ENCODE data around the gene AQP6. TPM values are rescaled to one million over a fixed set of nuclear protein-coding genes. Genes with fewer than 3 reads are reported as not detected.

The AQP6 gene
- polyA plus RNA-seq, 1 of the 3 experiments (the other 2 are of a cell fraction), result 0.10 TPM

DNA sequence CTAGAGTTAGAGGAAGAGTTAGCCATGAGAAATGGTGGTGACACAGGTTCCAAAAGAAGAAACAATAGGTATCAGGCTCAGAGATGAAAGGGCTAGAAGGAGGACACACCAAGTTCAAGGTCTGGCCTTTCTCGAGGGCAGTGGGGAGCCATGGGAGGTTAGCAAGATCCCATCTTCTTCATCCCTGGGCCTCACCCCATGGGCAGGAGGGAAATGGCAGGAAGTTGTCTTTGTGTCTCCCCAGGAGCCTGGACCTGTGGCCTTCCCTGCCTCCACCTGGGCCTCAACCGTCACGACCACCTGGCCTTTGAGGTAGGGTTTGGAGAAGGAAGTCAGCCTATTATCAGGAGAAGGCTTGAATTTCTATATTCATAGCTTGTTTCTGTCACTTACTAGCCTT, 28.0 kb upstream of the AQP6 start:
- Histone ChIP-seq H3K27ac (ENCODE audit: low read depth in 2 of 2, low read length in 1 of 2) (no peak overlapping the region), H4K20me1 (ENCODE audit: insufficient read depth) (no peaks in the 10 kb centered on the region), H3K9me2 (no peaks in the 10 kb centered on the region), H3K9ac (no peak overlapping the region), H3K27me3 (ENCODE audit: insufficient read depth) (no peaks in the 10 kb centered on the region), H3K36me3 (replicated peaks in 1 of 2; ENCODE audit: control insufficient read depth in 1 of 2, insufficient read depth in 2 of 2, low read length in 1 of 2) (no peaks in the 10 kb centered on the region), H2AFZ (ENCODE audit: low read depth) (no peak overlapping the region), H3K79me2 (ENCODE audit: insufficient read depth) (no peaks in the 10 kb centered on the region), H3K9me3 (no peaks in the 10 kb centered on the region), H3F3A (replicated peaks; ENCODE audit: insufficient read depth) (no peaks in the 10 kb centered on the region), H3K4me1 (ENCODE audit: control insufficient read depth in 1 of 2, insufficient read depth in 2 of 2, low read depth in 1 of 2, low read length in 1 of 2) (peaks cover 0 to 8% of the 10 kb centered on the region in 2 experiments; a peak in 1 of 4 replicates), H3K4me2 (no peak overlapping the region; the same call in 1 of the 2 replicates), H3K4me3 (ENCODE audit: low read depth in 2 of 2, low read length in 1 of 2) (no peak overlapping the region)
- CTCF ChIA-PET, result interaction anchor here (0.8 to 6.1 kb wide), 24 partner anchors 10 to 323 kb away, joined by 3 to 101 read pairs (median 12); partner anchors contain the start of genes AQP5 and COX14
- POLR2A ChIA-PET, result interaction anchor here (1.8 kb wide), 1 partner anchor 76 kb away, joined by 5 read pairs; no protein-coding TSS in a partner anchor
- no peak for DNase-seq
- WGBS (ENCODE audit: low lambda C conversion rate), result 94% methylated on average over 3 of the region's 3 CpGs
- TF ChIP-seq RAD21 (IDR thresholded peaks at IDR 0.05; ENCODE audit: low read length) (no peak), RCOR1 (IDR thresholded peaks at IDR 0.05; ENCODE audit: low read length) (no peak), CTCF (IDR thresholded peaks at IDR 0.05) (no peak), RFX5 (IDR thresholded peaks at IDR 0.05; ENCODE audit: low read length) (no peak), EZH2phosphoT487 (IDR thresholded peaks at IDR 0.05; ENCODE audit: borderline replicate concordance, low read depth) (no peak), NFIC (IDR thresholded peaks at IDR 0.05; ENCODE audit: borderline replicate concordance) (no peak), IRF3 (IDR thresholded peaks at IDR 0.05; ENCODE audit: low read depth, low read length) (no peak), SIN3A (IDR thresholded peaks at IDR 0.05; ENCODE audit: borderline replicate concordance, low read depth, low read length) (no peak), MXI1 (IDR thresholded peaks at IDR 0.05; ENCODE audit: low read depth, low read length) (no peak), EP300 (IDR thresholded peaks at IDR 0.05; ENCODE audit: borderline replicate concordance in 1 of 2, low read depth in 1 of 2, low read length in 1 of 2) (no peak), NRF1 (IDR thresholded peaks at IDR 0.05; ENCODE audit: low read depth, low read length) (no peak), MEF2A (IDR thresholded peaks at IDR 0.05; ENCODE audit: borderline replicate concordance, low read depth) (no peak), MAX (IDR thresholded peaks at IDR 0.05; ENCODE audit: low read depth) (no peak)
- TF ChIP-seq, protein P1, sequence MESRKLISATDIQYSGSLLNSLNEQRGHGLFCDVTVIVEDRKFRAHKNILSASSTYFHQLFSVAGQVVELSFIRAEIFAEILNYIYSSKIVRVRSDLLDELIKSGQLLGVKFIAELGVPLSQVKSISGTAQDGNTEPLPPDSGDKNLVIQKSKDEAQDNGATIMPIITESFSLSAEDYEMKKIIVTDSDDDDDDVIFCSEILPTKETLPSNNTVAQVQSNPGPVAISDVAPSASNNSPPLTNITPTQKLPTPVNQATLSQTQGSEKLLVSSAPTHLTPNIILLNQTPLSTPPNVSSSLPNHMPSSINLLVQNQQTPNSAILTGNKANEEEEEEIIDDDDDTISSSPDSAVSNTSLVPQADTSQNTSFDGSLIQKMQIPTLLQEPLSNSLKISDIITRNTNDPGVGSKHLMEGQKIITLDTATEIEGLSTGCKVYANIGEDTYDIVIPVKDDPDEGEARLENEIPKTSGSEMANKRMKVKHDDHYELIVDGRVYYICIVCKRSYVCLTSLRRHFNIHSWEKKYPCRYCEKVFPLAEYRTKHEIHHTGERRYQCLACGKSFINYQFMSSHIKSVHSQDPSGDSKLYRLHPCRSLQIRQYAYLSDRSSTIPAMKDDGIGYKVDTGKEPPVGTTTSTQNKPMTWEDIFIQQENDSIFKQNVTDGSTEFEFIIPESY (IDR thresholded peaks at IDR 0.05; ENCODE audit: borderline replicate concordance, low read depth), result no peak
- TF ChIP-seq, protein P2, sequence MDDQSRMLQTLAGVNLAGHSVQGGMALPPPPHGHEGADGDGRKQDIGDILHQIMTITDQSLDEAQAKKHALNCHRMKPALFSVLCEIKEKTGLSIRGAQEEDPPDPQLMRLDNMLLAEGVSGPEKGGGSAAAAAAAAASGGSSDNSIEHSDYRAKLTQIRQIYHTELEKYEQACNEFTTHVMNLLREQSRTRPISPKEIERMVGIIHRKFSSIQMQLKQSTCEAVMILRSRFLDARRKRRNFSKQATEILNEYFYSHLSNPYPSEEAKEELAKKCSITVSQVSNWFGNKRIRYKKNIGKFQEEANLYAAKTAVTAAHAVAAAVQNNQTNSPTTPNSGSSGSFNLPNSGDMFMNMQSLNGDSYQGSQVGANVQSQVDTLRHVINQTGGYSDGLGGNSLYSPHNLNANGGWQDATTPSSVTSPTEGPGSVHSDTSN (IDR thresholded peaks at IDR 0.05), result no peak

Measured in SK-N-SH (cell line).